ENCODE measurements around the gene ADCY7.

ADCY7 gene

GRCh38 chr16:50298591-50299507, 32.5 kb downstream of the ADCY7 start:
- no peak for DNase-seq (ENCODE audit: low spot score)

- no peak for DNase-seq (ENCODE audit: low spot score)
Observed at GRCh38 chr16:50299508-50300105, 33.3 kb downstream of the ADCY7 start.

DNA sequence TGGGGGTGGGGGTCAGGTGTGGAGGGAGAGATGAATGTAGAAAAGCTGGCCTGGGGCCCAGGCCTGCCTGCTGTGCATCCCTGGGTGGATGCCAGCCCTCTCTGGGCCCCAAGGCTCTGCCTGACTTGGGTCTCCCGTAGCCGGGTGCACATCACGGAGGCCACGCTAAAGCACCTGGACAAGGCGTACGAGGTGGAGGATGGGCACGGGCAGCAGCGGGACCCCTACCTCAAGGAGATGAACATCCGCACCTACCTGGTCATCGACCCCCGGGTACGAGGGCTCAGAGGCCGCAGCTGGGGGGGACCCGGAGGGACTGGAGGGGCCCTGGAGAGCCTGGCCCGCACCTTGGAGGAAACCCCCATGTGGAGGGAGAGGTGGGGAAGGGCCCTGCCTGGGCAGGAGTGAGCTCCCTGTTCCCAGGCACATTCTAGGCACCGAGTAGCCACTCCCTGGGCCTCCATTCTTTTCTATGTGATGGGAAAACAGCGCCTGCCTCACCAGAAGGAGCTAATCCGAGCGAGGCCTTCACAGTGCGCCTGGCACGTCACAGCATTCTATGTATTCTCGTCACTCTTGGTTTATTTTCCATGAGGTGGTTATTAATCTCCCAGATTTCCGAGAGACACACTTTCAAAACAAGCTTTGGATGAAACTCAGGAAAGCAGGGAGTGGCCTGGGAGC, 34.7 kb downstream of the ADCY7 start:
- peak; percentile 48 for DNase-seq (ENCODE audit: low spot score)

DNA sequence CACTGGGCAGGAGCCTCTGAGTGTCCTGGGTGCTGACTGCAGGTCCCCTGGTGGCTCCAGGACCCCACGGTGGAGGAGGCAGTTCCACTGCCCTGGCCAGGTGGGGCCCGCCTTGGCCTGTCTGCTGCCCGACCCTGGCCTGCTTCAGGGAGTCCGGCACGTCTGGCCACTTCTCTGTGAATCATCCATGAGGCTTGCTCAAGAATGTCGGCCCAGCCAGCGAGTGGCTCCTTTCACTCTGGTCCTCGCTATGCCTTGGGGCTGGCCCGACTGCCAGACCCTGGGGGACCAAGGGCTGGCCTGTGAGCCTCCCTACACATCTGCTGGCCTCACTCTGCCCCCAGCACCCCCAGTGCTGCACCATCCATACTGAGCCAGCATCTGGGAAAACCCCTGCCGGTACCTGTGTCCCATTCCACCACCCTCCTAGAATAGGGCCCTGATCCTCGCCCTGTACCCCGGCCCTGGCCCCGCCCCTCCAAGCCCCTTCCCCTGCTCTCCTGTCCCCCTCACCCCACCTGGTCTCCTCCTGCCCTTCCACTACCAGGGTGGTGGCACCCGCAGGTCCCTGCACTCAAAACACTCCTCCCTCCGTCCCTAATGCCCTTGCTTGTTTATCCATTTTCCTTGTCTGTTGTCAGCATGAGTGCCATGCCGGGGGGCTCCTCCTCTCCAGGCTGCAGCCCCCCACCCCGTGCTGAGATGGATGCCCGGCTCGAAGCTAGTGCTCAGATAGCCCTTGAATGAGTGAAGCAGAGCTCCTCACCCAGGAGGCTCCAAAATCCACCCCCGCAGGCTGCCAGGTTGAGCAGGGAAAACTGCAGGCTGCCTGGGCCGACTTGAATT, 35.5 kb downstream of the ADCY7 start:
- DNase-seq (ENCODE audit: low spot score): peak; percentile 87

DNA sequence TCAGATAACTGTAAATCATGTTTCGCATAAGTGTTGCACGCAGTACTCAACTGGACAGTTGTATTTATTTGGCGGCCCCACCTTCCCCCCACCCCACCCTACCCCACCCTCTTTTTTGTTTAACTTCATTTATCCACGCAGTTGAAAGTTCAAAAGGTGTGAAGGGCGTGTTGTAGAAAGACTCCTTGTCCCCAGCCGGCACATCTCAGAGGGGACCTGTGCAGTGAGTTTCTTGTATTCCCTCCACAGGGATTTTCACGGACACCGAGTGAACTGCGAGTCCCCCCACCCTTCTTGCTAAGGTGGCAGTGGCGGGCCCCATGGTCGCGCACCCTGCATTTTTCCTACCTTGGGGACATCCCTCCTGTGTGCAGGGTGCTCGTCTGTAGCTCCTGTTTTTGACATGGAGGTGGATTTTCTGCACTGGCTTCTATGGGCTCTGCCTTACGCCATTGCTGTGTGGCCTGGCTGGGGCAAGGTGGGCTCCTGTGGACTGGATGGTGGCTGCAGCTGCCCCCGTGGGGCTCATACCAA, 36.2 kb downstream of the ADCY7 start:
- DNase-seq (ENCODE audit: low spot score): no peak

DNA sequence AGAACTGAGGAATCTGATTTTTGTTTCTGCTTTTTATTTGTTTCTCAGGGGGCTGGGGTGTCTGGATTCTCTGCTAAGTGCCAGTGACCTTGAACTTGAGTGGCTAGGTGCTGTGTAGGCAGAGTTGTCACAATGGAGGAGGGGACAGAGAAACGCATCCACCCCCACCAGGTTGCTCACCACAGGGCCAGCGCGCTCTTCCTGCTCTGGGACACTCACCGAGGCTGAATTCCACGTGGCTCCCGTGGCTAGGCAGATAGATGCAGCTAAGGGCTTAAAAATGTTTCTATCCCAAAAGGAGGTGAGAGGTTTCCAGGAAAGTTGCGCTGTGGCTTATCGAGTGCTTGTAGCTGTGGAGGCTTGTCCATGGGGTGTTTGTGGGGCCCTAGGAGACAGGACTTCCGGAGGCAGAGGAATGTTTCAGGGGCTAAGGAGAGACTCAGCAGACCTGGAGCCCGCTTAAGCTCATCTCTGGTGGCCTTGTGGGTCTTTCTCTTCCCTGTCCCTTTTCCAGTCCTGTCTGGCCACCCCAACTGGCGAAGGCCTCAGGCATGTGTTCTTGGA, 36.8 kb downstream of the ADCY7 start:
- no peak for DNase-seq (ENCODE audit: low spot score)

- DNase-seq (ENCODE audit: low spot score): no peak
Observed at GRCh38 chr16:50303605-50304466, 37.5 kb downstream of the ADCY7 start.

GRCh38 chr16:50304467-50305440, 38.4 kb downstream of the ADCY7 start:
- no peak for DNase-seq (ENCODE audit: low spot score)

DNA sequence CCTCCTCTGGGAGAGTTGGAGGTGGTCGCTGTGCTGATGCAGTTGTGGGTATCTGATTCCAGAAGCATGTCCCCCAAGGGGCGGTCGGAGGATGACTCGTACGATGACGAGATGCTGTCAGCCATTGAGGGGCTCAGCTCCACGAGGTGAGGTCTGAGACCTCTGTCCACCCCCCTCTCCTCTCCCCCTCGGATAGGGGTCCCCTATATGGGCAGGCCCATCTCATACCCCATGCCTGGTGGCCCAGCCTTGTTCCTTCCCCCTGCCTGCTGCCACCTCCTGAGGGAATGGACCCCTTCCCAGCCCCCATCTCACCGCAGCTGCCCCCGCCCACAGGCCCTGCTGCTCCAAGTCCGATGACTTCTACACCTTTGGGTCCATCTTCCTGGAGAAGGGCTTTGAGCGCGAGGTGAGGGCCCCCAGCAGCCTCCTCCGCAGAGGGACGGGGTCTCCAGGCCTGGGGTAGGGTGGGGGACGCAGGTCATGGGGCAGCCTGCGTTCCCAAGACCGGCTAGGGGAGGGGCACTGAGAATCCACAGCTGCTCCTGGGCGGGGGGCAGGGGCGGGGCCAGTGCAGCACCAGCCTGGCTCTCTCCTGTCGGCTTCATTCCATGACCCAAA, 39.2 kb downstream of the ADCY7 start:
- DNase-seq (ENCODE audit: low spot score): no peak

- DNase-seq (ENCODE audit: low spot score): no peak
Observed at GRCh38 chr16:50306287-50306686, 39.9 kb downstream of the ADCY7 start.

DNA sequence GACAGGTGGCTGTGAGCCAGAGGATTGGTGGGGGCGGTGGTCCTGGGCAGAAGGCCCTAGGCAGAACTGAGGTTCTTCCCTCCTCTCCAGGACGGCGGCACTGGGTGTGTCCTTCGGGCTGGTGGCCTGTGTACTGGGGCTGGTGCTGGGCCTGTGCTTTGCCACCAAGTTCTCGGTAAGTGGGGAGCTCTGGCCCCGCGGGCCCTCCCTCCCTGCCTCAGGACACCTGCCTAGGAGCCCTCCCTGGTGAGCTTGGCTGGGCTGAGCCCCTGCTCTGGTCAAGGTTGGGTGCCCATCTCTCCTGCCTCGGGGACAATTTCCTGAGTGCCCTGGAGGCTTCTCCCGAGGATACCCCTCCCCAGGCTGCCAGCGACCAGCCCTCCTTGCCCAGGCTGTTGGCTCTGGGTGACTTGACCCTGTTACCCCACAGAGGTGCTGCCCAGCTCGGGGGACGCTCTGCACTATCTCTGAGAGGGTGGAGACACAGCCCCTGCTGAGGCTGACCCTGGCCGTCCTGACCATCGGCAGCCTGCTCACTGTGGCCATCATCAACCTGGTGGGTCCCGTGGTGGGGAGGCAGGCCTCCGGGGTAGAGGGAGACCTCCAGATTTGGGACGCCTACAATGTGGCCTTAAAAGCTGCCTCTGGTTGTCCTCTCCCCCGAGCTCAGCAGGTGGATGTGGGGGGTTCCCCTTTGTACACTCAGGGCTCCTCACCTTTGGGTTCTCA, 42.0 kb downstream of the ADCY7 start:
- DNase-seq (ENCODE audit: low spot score): no peak

- no peak for DNase-seq (ENCODE audit: low spot score)
Observed at GRCh38 chr16:50309156-50309526, 42.8 kb downstream of the ADCY7 start.

DNA sequence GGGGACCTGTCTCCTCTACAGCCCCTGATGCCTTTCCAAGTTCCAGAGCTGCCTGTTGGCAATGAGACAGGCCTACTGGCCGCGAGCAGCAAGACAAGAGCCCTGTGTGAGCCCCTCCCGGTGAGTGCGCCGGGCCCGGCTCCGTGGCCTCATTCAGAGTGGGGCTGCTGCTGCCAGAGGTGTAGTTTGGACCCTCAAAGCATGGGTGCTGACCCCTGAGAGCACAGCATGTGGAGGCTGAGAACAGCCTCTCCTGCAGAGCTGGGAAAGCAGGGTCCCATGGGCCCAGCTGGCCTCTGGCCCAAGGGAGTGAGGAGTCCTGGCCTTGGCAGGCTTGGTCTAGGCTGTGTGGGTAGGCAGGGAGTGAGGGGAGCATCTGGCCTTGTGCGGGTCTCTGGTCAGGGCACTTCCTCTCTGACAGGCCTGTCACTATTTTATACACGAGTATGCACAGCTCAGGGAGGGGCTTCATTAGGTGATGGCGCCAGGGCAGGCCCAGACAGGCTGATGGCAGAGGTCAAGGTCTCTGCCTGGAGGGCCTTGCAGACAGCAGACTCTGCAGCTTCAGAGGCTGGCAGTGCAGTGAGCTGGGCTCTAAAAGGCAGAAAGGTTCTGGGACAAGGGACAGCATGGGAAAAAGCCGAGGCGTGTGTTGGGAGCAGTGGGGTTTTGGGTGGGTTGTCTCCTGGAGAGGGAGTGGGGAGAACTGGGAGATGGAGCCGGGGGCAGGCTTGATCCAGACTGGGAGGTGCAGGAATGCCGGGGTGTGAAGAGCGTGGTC, 43.4 kb downstream of the ADCY7 start:
- no peak for DNase-seq (ENCODE audit: low spot score)

DNA sequence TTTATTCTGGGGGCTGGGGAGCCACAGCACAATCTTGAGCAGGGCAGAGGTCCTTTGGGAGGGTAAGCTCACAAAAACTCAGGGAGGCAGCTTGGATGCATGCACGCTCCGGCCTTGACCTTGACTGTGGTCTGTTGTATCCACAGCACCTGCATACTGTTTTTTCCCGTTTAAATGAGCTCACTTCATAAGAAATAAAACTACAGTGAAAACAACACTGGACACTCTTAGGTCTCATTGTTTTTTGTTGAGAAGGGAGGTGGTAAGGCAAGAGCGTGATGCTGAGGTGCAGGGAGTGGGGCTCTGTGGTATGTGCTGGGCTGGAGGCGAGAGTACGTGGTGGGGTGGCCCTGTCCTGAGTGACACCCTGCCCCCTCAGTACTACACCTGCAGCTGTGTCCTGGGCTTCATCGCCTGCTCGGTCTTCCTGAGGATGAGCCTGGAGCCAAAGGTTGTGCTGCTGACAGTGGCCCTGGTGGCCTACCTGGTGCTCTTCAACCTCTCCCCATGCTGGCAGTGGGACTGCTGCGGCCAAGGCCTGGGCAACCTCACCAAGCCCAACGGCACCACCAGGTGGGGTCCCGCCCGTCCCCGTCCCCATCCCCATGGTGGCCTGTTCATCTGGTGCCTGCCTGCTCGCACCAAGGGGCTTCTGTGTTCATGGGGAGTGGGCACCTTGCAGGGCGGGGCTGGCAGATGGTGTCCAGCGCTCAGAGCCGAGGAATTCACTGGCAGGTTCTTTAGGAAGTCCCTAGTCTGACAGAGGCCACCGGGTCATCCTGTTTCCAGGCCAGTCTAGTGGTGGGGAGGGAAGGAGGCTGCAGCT, 44.2 kb downstream of the ADCY7 start:
- no peak for DNase-seq (ENCODE audit: low spot score)

DNA sequence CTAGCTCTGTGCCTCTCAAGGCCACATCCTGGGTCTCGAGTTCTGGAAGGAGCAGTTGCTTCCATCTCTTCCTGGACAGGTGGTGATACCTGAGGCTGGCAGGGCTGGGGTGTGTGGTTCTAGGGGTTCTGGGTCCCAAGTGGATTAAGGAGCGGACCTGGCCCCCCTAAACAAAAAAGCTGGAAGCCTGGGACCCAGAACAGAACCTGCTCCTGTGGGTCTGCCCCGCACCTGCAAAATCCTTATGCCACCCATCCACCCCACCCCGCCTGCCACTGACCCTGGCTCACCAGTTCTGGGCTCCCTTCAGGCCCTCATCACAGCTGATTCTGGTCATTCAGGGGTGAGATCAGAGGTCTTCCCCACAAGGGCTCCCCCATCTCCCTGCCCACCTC, 44.8 kb downstream of the ADCY7 start:
- no peak for DNase-seq (ENCODE audit: low spot score)

DNA sequence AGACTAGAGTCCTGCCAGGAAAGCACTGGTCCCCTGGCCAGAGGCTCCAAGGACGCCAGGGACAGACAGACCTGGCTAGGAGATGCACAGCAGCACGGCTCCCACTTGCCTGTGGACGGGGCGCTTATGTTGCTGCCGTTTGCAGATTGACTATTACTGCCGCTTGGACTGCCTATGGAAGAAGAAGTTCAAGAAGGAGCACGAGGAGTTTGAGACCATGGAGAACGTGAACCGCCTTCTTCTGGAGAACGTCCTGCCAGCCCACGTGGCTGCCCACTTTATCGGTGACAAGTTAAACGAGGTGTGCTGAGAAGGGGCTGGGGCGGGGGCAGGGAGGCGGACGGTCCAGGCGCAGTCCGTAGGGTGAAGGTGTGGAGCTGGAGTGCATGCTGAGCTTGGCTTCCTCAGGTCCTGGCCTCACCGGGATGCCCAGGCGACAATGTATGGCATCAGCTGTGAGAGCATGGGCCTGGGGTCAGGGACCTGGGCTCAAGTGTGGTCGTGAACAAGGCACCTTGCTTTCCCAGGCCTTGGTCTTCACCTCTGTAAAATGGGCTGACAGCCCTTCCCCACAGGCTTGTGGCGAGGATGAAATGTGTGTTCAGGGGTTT, 45.6 kb downstream of the ADCY7 start:
- DNase-seq (ENCODE audit: low spot score): no peak

Data from AG08395 (cell line).